Measurements from ENCODE around the gene KLF16.

Gene KLF16

GRCh38 chr19:1832046-1832663 is 31.2 kb downstream of the KLF16 start:
- Histone ChIP-seq H3K79me1 (ENCODE audit: low read depth, low read length) (peaks cover 26% of the 10 kb centered on the region), H3K23ac (ENCODE audit: low read depth, low read length, poor library complexity) (no peak overlapping the region), H4K91ac (ENCODE audit: low read depth, low read length, poor library complexity) (no peak overlapping the region), H3K4me2 (ENCODE audit: insufficient read depth, low read length, poor library complexity, severe bottlenecking) (no peak overlapping the region), H3K9me3 (replicated peaks in 1 of 2; ENCODE audit: control insufficient read depth in 2 of 2, insufficient read depth in 1 of 2, low read depth in 1 of 2, low read length in 2 of 2) (peaks cover 0 to 1% of the 10 kb centered on the region in 2 donors), H2AK5ac (ENCODE audit: low read depth, low read length) (peak overlapping the region; percentile 84), H3K14ac (ENCODE audit: low read length) (no peak overlapping the region), H3K4me3 (ENCODE audit: low read length in 2 of 2) (no peak overlapping the region), H2BK120ac (ENCODE audit: low read depth, low read length) (no peak overlapping the region), H3K4ac (ENCODE audit: low read length) (no peak overlapping the region), H2BK15ac (ENCODE audit: low read length) (no peak overlapping the region), H3K4me1 (ENCODE audit: control insufficient read depth in 2 of 2, insufficient read depth in 1 of 2, low read depth in 1 of 2, low read length in 2 of 2) (peaks cover under 1 to 5% of the 10 kb centered on the region in 2 donors), H3K27me3 (ENCODE audit: control insufficient read depth in 3 of 3, insufficient read depth in 3 of 3, low read depth in 1 of 3, low read length in 3 of 3) (no peaks in the 10 kb centered on the region), H3K18ac (ENCODE audit: low read length) (no peak overlapping the region), H4K8ac (ENCODE audit: low read depth, low read length) (no peak overlapping the region), H2AFZ (ENCODE audit: low read length) (no peak overlapping the region), H3K36me3 (replicated peaks in 1 of 2; ENCODE audit: control insufficient read depth in 2 of 2, insufficient read depth in 2 of 2, low read length in 2 of 2) (peaks cover 6 to 31% of the 10 kb centered on the region in 2 donors), H3K9ac (ENCODE audit: low read depth, low read length, poor library complexity) (peak overlapping the region; percentile 70), H2BK12ac (ENCODE audit: low read length) (no peak overlapping the region), H2BK5ac (ENCODE audit: low read length) (no peak overlapping the region), H3K27ac (replicated peaks; ENCODE audit: low read length) (peak overlapping the region; percentile 28)
- no peak for DNase-seq (ENCODE audit: low spot score)
- no CpG with 5 or more reads among the region's 26 CpGs for WGBS, 2 donors (ENCODE audit: extremely low coverage in 2 of 2, insufficient read length in 2 of 2, insufficient replicate concordance in 1 of 2)

GRCh38 chr19:1830978-1831377 is 32.4 kb downstream of the KLF16 start:
- no peak for DNase-seq (ENCODE audit: low spot score)
- Histone ChIP-seq H3K9me3 (replicated peaks in 1 of 2; ENCODE audit: control insufficient read depth in 2 of 2, insufficient read depth in 1 of 2, low read depth in 1 of 2, low read length in 2 of 2) (peaks cover 0 to 1% of the 10 kb centered on the region in 2 donors), H3K14ac (ENCODE audit: low read length) (no peak overlapping the region), H3K18ac (ENCODE audit: low read length) (no peak overlapping the region), H3K4me3 (ENCODE audit: low read length in 2 of 2) (no peak overlapping the region), H3K4me1 (ENCODE audit: control insufficient read depth in 2 of 2, insufficient read depth in 1 of 2, low read depth in 1 of 2, low read length in 2 of 2) (peaks cover 3 to 11% of the 10 kb centered on the region in 2 donors), H2BK12ac (ENCODE audit: low read length) (no peak overlapping the region), H3K79me1 (ENCODE audit: low read depth, low read length) (peaks cover 22% of the 10 kb centered on the region), H3K23ac (ENCODE audit: low read depth, low read length, poor library complexity) (peak overlapping the region; percentile 43), H2BK120ac (ENCODE audit: low read depth, low read length) (no peak overlapping the region), H3K27me3 (ENCODE audit: control insufficient read depth in 3 of 3, insufficient read depth in 3 of 3, low read depth in 1 of 3, low read length in 3 of 3) (no peaks in the 10 kb centered on the region), H4K91ac (ENCODE audit: low read depth, low read length, poor library complexity) (no peak overlapping the region), H3K4ac (ENCODE audit: low read length) (no peak overlapping the region), H3K9ac (ENCODE audit: low read depth, low read length, poor library complexity) (no peak overlapping the region), H3K4me2 (ENCODE audit: insufficient read depth, low read length, poor library complexity, severe bottlenecking) (no peak overlapping the region), H2AFZ (ENCODE audit: low read length) (no peak overlapping the region), H2BK15ac (ENCODE audit: low read length) (no peak overlapping the region), H4K8ac (ENCODE audit: low read depth, low read length) (no peak overlapping the region), H3K36me3 (replicated peaks in 1 of 2; ENCODE audit: control insufficient read depth in 2 of 2, insufficient read depth in 2 of 2, low read length in 2 of 2) (peaks cover 6 to 38% of the 10 kb centered on the region in 2 donors), H3K27ac (replicated peaks; ENCODE audit: low read length) (no peak overlapping the region), H2AK5ac (ENCODE audit: low read depth, low read length) (peak overlapping the region; percentile 61), H2BK5ac (ENCODE audit: low read length) (no peak overlapping the region)
- WGBS, 2 donors (ENCODE audit: extremely low coverage in 2 of 2, insufficient read length in 2 of 2, insufficient replicate concordance in 1 of 2), result no CpG with 5 or more reads among the region's 11 CpGs

GRCh38 chr19:1830568-1830967 is 32.8 kb downstream of the KLF16 start:
- Histone ChIP-seq H2BK5ac (ENCODE audit: low read length) (no peak overlapping the region), H2BK120ac (ENCODE audit: low read depth, low read length) (no peak overlapping the region), H3K79me1 (ENCODE audit: low read depth, low read length) (peaks cover 25% of the 10 kb centered on the region), H3K36me3 (replicated peaks in 1 of 2; ENCODE audit: control insufficient read depth in 2 of 2, insufficient read depth in 2 of 2, low read length in 2 of 2) (peaks cover 9 to 42% of the 10 kb centered on the region in 2 donors), H2BK12ac (ENCODE audit: low read length) (no peak overlapping the region), H3K4me3 (ENCODE audit: low read length in 2 of 2) (no peak overlapping the region), H4K8ac (ENCODE audit: low read depth, low read length) (no peak overlapping the region), H2AFZ (ENCODE audit: low read length) (no peak overlapping the region), H3K27me3 (ENCODE audit: control insufficient read depth in 3 of 3, insufficient read depth in 3 of 3, low read depth in 1 of 3, low read length in 3 of 3) (no peaks in the 10 kb centered on the region), H3K9ac (ENCODE audit: low read depth, low read length, poor library complexity) (no peak overlapping the region), H3K18ac (ENCODE audit: low read length) (no peak overlapping the region), H3K14ac (ENCODE audit: low read length) (no peak overlapping the region), H3K9me3 (replicated peaks in 1 of 2; ENCODE audit: control insufficient read depth in 2 of 2, insufficient read depth in 1 of 2, low read depth in 1 of 2, low read length in 2 of 2) (peaks cover 0 to 1% of the 10 kb centered on the region in 2 donors), H2BK15ac (ENCODE audit: low read length) (no peak overlapping the region), H3K4me1 (ENCODE audit: control insufficient read depth in 2 of 2, insufficient read depth in 1 of 2, low read depth in 1 of 2, low read length in 2 of 2) (peaks cover 3 to 11% of the 10 kb centered on the region in 2 donors), H4K91ac (ENCODE audit: low read depth, low read length, poor library complexity) (no peak overlapping the region), H3K4ac (ENCODE audit: low read length) (no peak overlapping the region), H3K4me2 (ENCODE audit: insufficient read depth, low read length, poor library complexity, severe bottlenecking) (no peak overlapping the region), H3K27ac (replicated peaks; ENCODE audit: low read length) (no peak overlapping the region), H2AK5ac (ENCODE audit: low read depth, low read length) (no peak overlapping the region), H3K23ac (ENCODE audit: low read depth, low read length, poor library complexity) (no peak overlapping the region)
- WGBS, 2 donors (ENCODE audit: extremely low coverage in 2 of 2, insufficient read length in 2 of 2, insufficient replicate concordance in 1 of 2), result no CpG with 5 or more reads among the region's 15 CpGs
- DNase-seq (ENCODE audit: low spot score), result no peak

GRCh38 chr19:1829958-1830357 is 33.4 kb downstream of the KLF16 start:
- H2AK5ac ChIP-seq (ENCODE audit: low read depth, low read length), result no peak overlapping the region
- H4K91ac ChIP-seq (ENCODE audit: low read depth, low read length, poor library complexity), result no peak overlapping the region
- H3K27ac ChIP-seq (replicated peaks; ENCODE audit: low read length), result no peak overlapping the region
- DNase-seq (ENCODE audit: low spot score), result no peak
- H3K4me2 ChIP-seq (ENCODE audit: insufficient read depth, low read length, poor library complexity, severe bottlenecking), result no peak overlapping the region
- H3K14ac ChIP-seq (ENCODE audit: low read length), result no peak overlapping the region
- no peak overlapping the region for H4K8ac ChIP-seq (ENCODE audit: low read depth, low read length)
- H3K36me3 ChIP-seq (replicated peaks in 1 of 2; ENCODE audit: control insufficient read depth in 2 of 2, insufficient read depth in 2 of 2, low read length in 2 of 2), result peaks cover 9 to 43% of the 10 kb centered on the region in 2 donors
- no peak overlapping the region for H2BK12ac ChIP-seq (ENCODE audit: low read length)
- H3K27me3 ChIP-seq (ENCODE audit: control insufficient read depth in 3 of 3, insufficient read depth in 3 of 3, low read depth in 1 of 3, low read length in 3 of 3), result no peaks in the 10 kb centered on the region
- no peak overlapping the region for H2BK5ac ChIP-seq (ENCODE audit: low read length)
- H3K18ac ChIP-seq (ENCODE audit: low read length), result no peak overlapping the region
- no peak overlapping the region for H2AFZ ChIP-seq (ENCODE audit: low read length)
- no peak overlapping the region for H3K9ac ChIP-seq (ENCODE audit: low read depth, low read length, poor library complexity)
- WGBS, 2 donors (ENCODE audit: extremely low coverage in 2 of 2, insufficient read length in 2 of 2, insufficient replicate concordance in 1 of 2), result no CpG with 5 or more reads among the region's 11 CpGs
- H3K4ac ChIP-seq (ENCODE audit: low read length), result no peak overlapping the region
- H2BK15ac ChIP-seq (ENCODE audit: low read length), result no peak overlapping the region
- peaks cover 25% of the 10 kb centered on the region for H3K79me1 ChIP-seq (ENCODE audit: low read depth, low read length)
- H3K9me3 ChIP-seq (replicated peaks in 1 of 2; ENCODE audit: control insufficient read depth in 2 of 2, insufficient read depth in 1 of 2, low read depth in 1 of 2, low read length in 2 of 2), result peaks cover 0 to 1% of the 10 kb centered on the region in 2 donors
- H2BK120ac ChIP-seq (ENCODE audit: low read depth, low read length), result no peak overlapping the region
- no peak overlapping the region for H3K23ac ChIP-seq (ENCODE audit: low read depth, low read length, poor library complexity)
- no peak overlapping the region for H3K4me3 ChIP-seq (ENCODE audit: low read length in 2 of 2)
- peaks cover 3 to 11% of the 10 kb centered on the region in 2 donors for H3K4me1 ChIP-seq (ENCODE audit: control insufficient read depth in 2 of 2, insufficient read depth in 1 of 2, low read depth in 1 of 2, low read length in 2 of 2)
